GM12878 (cell line): ENCODE data around the gene SEC14L1. TPM values are rescaled to one million over a fixed set of nuclear protein-coding genes. Genes with fewer than 3 reads are reported as not detected.

ENCODE experiments used
- ASH2L ChIP-seq: fragments of 300-600, 200-600 bp; sonication (generic); IDR thresholded peaks from 2 replicates; pipeline ENCODE4 v1.6.1; 2017; ENCODE audit warnings: low read depth, mild to moderate bottlenecking, borderline replicate concordance
- BMI1 ChIP-seq: fragments of 450-650 bp; IDR thresholded peaks from 2 replicates; pipeline ENCODE4 v1.6.1; 2016; ENCODE audit warnings: mild to moderate bottlenecking, moderate library complexity, borderline replicate concordance
- BRCA1 ChIP-seq: IDR thresholded peaks from 2 replicates; pipeline ENCODE4 v1.6.1; 2011; ENCODE audit warnings: low read depth, low read length, improper control_type of control experiment
- CBX5 ChIP-seq: sonication (generic); IDR thresholded peaks from 2 replicates; pipeline ENCODE4 v1.6.1; 2016; ENCODE audit warnings: low read depth, moderate library complexity, mild to moderate bottlenecking, inconsistent platforms
- EGR1 ChIP-seq, 2 experiments: IDR thresholded peaks; 1 replicate in 1 of 2; 2 replicates in 1 of 2; pipeline ENCODE4 v1.6.1; 2011 to 2012; ENCODE audit warnings: low read depth in 2 of 2, low read length in 2 of 2, borderline replicate concordance in 1 of 2, mild to moderate bottlenecking in 1 of 2, moderate library complexity in 1 of 2
- ESRRA ChIP-seq: IDR thresholded peaks from 2 replicates; pipeline ENCODE4 v1.6.1; 2012; ENCODE audit warnings: mild to moderate bottlenecking, low read length, improper control_type of control experiment
- HDAC2 ChIP-seq: fragments of 200-600 bp; sonication (generic); IDR thresholded peaks from 2 replicates; pipeline ENCODE4 v1.6.1; 2017
- KAT2A ChIP-seq: conservative IDR thresholded peaks from 2 replicates; pipeline ENCODE4 v1.6.1; 2011; ENCODE audit warnings: low read depth, low read length; ENCODE audit not compliant: control insufficient read depth
- KDM1A ChIP-seq: fragments of 200-600 bp; sonication (generic); IDR thresholded peaks from 2 replicates; pipeline ENCODE4 v1.6.1; 2016; ENCODE audit warnings: borderline replicate concordance
- MYB ChIP-seq: fragments of 150-350 bp; IDR thresholded peaks from 2 replicates; pipeline ENCODE4 v1.6.1; 2014; ENCODE audit warnings: mild to moderate bottlenecking, low read depth, low read length, borderline replicate concordance
- MYC ChIP-seq: IDR thresholded peaks from 2 replicates; pipeline ENCODE4 v1.6.1; 2011; ENCODE audit warnings: mild to moderate bottlenecking, low read length, moderate library complexity, inconsistent platforms; ENCODE audit not compliant: insufficient read depth, insufficient replicate concordance, insufficient read length, severe bottlenecking
- REST ChIP-seq: IDR thresholded peaks from 2 replicates; pipeline ENCODE4 v1.6.1; 2012; ENCODE audit warnings: mild to moderate bottlenecking, low read depth, low read length
- SUZ12 ChIP-seq: fragments of 200-600 bp; sonication (generic); IDR thresholded peaks from one replicate; pipeline ENCODE4 v1.6.1; 2018; ENCODE audit warnings: antibody characterized with exemption, mild to moderate bottlenecking; ENCODE audit not compliant: unreplicated experiment
- ZNF384 ChIP-seq: IDR thresholded peaks from 2 replicates; pipeline ENCODE4 v1.6.1; 2012; ENCODE audit warnings: low read depth, mild to moderate bottlenecking, low read length, improper control_type of control experiment, borderline replicate concordance
- ZZZ3 ChIP-seq: IDR thresholded peaks from 2 replicates; pipeline ENCODE4 v1.6.1; 2011; ENCODE audit warnings: low read depth; ENCODE audit not compliant: control insufficient read depth, insufficient read length
- polyA plus RNA-seq, 11 experiments: library from polyadenylated mRNA; depleted of rRNA in 4 of 11; unstranded in 6 of 11; stranded (reverse) in 5 of 11; fragments of >200 nt; fragmentation: Nextera tagmentation in 4 of 11; fragmentation: Illumina TruSeq in 1 of 11; extraction: Ambion mirVana in 4 of 11; extraction: Trizol in 1 of 11; gene quantifications; 1 replicate in 1 of 11; 2 replicates in 10 of 11; pipeline versions ENCODE4 v1.2.1 to v1.2.3, GENCODE V29; 2011 to 2016; ENCODE audit warnings: inconsistent platforms in 2 of 11, missing spikeins in 2 of 11, low read depth in 1 of 11
- total RNA-seq, 4 experiments: library from RNA; depleted of rRNA in 3 of 4; stranded (reverse); fragments of >200 nt in 3 of 4; fragmentation: Illumina TruSeq in 1 of 4; extraction: Trizol in 1 of 4; gene quantifications; 2 replicates each; pipeline versions ENCODE4 v1.2.1 to v1.2.3, GENCODE V29; 2013 to 2021
- TF ChIP-seq, protein P1 (sequence below): fragments of 450-650 bp; IDR thresholded peaks from 2 replicates; pipeline ENCODE4 v1.6.1; 2018; ENCODE audit warnings: borderline replicate concordance, mild to moderate bottlenecking; ENCODE audit not compliant: partially characterized antibody
- TF ChIP-seq, protein P2 (sequence below): IDR thresholded peaks from 2 replicates; pipeline ENCODE4 v1.6.1; 2012; ENCODE audit warnings: improper control_type of control experiment, low read depth, low read length; ENCODE audit not compliant: insufficient replicate concordance

SEC14L1 gene
- total and polyA plus RNA-seq, 10 of the 15 experiments (the other 5 are each of a cell fraction or from before 2014, with no cell fraction given), result 6.3 to 66.1 (median 33.5) TPM

DNA sequence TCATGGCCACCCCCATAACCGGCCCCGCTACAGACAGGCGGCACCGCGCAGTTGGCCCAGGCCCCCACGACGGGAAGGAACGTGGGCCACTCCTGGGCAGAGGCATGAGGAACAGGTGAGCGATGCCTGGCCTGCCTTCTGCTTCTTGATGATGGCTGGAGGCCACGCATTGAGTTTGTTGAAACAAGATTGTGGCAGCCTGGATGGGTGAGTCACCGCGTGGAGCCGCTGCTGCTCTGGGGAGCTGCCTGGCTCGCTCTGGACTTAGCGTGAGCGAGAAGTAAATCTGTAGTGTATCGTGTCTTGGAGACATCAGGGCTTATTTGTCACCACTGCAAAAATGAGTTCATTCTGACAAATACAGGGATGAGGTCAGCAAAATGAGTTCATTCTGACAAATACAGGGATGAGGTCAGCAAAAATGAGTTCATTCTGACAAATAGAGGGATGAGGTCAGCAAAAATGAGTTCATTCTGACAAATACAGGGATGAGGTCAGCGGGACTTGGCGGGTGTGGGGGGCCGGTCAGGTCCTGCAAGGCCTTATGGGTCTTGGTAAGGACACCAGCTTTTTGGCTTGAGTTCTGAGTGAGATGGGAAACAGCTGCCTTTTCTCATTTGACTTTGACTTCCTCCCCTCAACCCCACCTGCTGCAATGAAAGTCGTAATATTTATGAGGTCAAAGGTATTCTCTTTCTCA is 93.0 kb downstream of the SEC14L1 start (continued):
- no peak for TF ChIP-seq REST
- TF ChIP-seq, protein P1, sequence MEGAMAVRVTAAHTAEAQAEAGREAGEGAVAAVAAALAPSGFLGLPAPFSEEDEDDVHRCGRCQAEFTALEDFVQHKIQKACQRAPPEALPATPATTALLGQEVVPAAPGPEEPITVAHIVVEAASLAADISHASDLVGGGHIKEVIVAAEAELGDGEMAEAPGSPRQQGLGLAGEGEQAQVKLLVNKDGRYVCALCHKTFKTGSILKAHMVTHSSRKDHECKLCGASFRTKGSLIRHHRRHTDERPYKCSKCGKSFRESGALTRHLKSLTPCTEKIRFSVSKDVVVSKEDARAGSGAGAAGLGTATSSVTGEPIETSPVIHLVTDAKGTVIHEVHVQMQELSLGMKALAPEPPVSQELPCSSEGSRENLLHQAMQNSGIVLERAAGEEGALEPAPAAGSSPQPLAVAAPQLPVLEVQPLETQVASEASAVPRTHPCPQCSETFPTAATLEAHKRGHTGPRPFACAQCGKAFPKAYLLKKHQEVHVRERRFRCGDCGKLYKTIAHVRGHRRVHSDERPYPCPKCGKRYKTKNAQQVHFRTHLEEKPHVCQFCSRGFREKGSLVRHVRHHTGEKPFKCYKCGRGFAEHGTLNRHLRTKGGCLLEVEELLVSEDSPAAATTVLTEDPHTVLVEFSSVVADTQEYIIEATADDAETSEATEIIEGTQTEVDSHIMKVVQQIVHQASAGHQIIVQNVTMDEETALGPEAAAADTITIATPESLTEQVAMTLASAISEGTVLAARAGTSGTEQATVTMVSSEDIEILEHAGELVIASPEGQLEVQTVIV, result no peak
- no peak for TF ChIP-seq BMI1
- TF ChIP-seq EGR1 (IDR thresholded peaks at IDR 0.05; ENCODE audit: borderline replicate concordance in 1 of 2, low read depth in 2 of 2, low read length in 2 of 2), result no peak
- TF ChIP-seq ASH2L, result 0 out of 2 replicates have a peak, but pooled peaks have one; percentile 36
- no peak for TF ChIP-seq KAT2A
- no peak for TF ChIP-seq ZNF384
- TF ChIP-seq CBX5, result peak; percentile 55; the same call in 1 of the 2 replicates
- no peak for TF ChIP-seq MYB
- no peak for TF ChIP-seq BRCA1
- TF ChIP-seq, protein P2, sequence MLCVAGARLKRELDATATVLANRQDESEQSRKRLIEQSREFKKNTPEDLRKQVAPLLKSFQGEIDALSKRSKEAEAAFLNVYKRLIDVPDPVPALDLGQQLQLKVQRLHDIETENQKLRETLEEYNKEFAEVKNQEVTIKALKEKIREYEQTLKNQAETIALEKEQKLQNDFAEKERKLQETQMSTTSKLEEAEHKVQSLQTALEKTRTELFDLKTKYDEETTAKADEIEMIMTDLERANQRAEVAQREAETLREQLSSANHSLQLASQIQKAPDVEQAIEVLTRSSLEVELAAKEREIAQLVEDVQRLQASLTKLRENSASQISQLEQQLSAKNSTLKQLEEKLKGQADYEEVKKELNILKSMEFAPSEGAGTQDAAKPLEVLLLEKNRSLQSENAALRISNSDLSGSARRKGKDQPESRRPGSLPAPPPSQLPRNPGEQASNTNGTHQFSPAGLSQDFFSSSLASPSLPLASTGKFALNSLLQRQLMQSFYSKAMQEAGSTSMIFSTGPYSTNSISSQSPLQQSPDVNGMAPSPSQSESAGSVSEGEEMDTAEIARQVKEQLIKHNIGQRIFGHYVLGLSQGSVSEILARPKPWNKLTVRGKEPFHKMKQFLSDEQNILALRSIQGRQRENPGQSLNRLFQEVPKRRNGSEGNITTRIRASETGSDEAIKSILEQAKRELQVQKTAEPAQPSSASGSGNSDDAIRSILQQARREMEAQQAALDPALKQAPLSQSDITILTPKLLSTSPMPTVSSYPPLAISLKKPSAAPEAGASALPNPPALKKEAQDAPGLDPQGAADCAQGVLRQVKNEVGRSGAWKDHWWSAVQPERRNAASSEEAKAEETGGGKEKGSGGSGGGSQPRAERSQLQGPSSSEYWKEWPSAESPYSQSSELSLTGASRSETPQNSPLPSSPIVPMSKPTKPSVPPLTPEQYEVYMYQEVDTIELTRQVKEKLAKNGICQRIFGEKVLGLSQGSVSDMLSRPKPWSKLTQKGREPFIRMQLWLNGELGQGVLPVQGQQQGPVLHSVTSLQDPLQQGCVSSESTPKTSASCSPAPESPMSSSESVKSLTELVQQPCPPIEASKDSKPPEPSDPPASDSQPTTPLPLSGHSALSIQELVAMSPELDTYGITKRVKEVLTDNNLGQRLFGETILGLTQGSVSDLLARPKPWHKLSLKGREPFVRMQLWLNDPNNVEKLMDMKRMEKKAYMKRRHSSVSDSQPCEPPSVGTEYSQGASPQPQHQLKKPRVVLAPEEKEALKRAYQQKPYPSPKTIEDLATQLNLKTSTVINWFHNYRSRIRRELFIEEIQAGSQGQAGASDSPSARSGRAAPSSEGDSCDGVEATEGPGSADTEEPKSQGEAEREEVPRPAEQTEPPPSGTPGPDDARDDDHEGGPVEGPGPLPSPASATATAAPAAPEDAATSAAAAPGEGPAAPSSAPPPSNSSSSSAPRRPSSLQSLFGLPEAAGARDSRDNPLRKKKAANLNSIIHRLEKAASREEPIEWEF, result no peak
- TF ChIP-seq KDM1A, result no peak
- no peak for TF ChIP-seq SUZ12
- TF ChIP-seq ESRRA, result no peak
- TF ChIP-seq HDAC2, result no peak
- TF ChIP-seq MYC, result no peak
- no peak for TF ChIP-seq ZZZ3
